GM19240 (cell line): Measurements from ENCODE around the gene DCBLD1.

Experiments
- DNase-seq: peaks from one replicate; pipeline ENCODE4 v3.0.0; 2011; ENCODE audit warnings: low spot score; ENCODE audit not compliant: insufficient read length

DCBLD1 gene

GRCh38 chr6:117530467-117531242 is 48.2 kb downstream of the DCBLD1 start:
- DNase-seq = no peak

- DNase-seq = no peak
These were observed 48.9 kb downstream of the DCBLD1 start for GRCh38 chr6:117531346-117531745.

DNA sequence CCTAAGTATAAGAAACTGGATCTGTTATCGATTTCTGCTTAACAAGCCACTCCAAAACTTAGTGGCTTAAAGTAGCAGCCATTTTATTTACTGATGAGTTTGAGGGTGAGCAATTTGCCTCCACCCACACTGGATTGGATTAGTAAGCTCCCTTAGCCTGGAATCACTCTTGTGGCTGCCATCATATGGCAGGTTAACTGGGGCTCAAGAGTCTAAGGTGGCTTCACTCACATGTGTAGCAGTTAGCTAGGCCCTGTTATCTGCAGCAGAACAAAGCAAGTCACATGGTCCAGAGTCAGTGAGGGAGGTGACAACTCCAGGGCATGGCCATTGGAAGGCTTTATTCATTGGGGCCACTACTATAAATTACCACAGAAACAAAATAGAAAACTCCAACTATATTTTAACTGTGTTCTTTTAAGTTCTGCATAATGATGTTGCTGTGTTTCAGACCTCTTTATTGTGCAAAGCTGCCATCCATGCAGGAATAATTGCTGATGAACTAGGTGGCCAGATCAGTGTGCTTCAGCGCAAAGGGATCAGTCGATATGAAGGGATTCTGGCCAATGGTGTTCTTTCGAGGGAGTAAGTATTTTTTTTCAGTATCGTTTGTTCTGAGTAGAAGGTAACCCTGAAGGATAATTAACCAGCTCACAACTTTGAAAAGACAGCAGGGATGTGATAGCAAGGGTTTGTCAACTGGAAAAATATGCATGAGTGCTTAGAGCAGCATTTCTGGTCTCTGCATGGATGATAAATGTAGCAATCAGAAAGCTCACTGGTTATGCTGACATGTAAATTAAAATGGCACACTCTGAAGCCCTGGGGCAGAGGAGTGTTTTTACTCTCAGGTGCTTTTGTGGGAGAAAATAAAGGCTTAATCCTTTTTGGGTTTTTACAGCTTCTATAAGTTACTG is 49.6 kb downstream of the DCBLD1 start:
- no peak for DNase-seq

DNA sequence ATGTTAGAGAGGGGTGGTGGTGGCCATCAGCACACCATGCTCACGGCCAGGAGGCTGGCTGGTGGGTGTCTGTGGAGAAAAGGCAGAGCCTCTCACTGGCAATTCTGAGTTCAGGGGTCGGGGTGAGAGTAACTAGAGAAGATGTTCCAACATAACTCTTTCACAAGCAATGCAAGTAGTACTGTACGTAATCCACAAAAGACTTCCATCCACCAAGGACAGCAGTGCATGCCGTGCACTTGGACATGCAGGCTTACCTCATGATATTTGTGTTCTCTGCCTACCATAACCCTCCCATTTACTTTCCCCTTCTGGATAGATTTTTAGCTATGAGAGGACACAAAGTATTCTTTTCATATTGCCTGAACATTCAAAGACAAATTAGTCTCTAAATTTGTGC is 51.3 kb downstream of the DCBLD1 start:
- DNase-seq = no peak

GRCh38 chr6:117534974-117535373 is 52.5 kb downstream of the DCBLD1 start:
- no peak for DNase-seq

GRCh38 chr6:117536317-117536716 is 53.8 kb downstream of the DCBLD1 start:
- no peak for DNase-seq

DNA sequence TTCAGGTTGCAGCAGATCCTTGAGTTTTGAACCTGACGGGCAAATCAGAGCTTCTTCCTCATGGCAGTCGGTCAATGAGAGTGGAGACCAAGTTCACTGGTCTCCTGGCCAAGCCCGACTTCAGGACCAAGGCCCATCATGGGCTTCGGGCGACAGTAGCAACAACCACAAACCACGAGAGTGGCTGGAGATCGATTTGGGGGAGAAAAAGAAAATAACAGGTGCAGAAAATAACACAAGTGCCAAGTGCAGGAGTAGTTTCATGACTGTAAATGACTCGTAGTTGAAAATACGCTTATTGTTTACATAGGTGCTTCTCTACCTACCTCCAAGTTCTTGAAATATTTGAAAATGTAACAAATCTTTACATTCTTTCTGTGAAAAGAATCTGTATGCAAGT is 56.1 kb downstream of the DCBLD1 start:
- no peak for DNase-seq

DNA sequence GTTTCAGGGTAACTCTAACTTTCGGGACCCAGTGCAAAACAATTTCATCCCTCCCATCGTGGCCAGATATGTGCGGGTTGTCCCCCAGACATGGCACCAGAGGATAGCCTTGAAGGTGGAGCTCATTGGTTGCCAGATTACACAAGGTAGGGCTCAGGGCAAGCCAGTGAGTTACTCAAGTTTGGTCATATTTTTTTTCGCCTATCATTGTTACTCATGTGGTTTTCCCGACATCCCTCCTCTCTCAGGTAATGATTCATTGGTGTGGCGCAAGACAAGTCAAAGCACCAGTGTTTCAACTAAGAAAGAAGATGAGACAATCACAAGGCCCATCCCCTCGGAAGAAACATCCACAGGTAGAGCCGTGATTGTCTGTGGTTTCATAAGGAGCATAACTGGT is 58.2 kb downstream of the DCBLD1 start:
- DNase-seq = no peak

DNA sequence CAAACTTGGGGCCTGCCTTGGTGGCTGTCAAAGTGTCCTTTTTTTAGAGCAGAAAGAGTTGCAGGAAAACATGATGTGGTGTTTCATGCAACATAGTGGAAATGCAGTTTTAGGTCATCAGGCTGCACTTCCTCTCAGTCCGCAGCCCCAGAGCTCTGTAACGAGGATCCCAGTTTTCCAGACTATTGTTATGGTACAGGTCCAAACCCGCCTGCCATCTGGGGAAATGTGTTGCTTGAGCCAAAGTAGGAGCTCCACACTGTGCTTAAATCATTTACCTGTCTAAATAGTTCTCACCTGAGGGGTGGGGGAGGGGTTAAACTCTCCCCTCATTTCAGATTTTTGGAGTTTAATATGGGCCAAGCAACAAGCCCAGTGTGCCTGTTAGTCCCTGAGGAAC is 60.0 kb downstream of the DCBLD1 start:
- DNase-seq = no peak

DNA sequence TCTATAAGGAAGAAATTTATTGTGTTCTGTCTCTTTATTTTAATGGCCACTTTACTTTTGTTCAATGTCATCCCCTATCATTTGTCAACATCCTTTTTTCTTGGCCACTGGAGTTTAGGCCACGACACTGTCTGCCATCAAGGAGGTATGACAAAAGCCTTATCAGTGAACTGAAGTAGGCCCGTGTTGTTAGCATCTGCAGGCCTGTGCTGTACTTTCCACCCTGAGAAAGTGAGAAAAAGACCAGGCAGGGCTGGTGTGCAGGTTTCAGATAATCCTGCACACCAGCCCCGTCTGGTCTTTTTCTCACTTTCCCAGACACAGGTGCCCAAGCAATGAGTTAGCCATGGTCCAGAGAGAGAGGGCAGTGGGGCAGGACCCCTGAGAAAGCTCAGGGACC is 62.2 kb downstream of the DCBLD1 start:
- no peak for DNase-seq

DNA sequence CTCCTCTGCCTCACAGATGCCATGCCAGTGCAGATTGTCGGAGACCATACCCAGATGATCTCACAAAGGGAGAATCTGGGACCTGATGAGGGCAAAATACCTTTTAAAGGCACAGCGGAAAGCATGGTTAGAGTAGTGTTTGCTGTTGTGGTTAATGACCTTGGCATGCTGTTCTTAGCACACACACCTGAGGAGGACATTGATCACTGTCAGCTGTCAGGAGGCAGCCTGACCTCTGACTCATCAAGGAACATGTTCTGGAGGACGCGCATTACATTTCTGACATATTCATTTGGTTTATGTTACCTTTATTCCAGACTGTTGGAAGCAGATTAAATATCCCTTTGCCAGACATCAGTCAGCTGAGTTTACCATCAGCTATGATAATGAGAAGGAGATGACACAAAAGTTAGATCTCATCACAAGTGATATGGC is 62.7 kb downstream of the DCBLD1 start:
- no peak for DNase-seq

GRCh38 chr6:117546674-117547073 is 64.2 kb downstream of the DCBLD1 start:
- DNase-seq = no peak

DNA sequence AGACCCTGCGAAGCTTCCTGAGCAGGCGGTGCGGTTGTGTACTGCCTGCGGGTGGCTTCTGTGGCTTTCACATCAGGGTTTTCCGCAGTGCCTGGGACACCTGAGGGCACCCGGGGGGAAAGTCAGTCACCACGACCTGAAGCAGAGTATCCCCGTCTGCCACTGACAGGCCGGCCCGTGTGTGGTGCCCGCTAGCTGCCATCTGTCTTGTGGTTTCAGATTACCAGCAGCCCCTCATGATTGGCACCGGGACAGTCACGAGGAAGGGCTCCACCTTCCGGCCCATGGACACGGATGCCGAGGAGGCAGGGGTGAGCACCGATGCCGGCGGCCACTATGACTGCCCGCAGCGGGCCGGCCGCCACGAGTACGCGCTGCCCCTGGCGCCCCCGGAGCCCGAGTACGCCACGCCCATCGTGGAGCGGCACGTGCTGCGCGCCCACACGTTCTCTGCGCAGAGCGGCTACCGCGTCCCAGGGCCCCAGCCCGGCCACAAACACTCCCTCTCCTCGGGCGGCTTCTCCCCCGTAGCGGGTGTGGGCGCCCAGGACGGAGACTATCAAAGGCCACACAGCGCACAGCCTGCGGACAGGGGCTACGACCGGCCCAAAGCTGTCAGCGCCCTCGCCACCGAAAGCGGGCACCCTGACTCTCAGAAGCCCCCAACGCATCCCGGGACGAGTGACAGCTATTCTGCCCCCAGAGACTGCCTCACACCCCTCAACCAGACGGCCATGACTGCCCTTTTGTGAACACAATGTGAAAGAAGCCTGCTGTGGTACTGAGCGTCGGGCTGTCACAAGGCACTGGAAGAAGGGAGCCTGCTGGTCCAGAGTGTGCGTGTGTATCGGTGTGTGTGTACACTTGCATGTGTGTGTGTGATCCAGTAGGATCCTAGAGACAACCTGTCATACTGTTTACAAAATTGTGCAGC is 65.5 kb downstream of the DCBLD1 start:
- DNase-seq = no peak

DNA sequence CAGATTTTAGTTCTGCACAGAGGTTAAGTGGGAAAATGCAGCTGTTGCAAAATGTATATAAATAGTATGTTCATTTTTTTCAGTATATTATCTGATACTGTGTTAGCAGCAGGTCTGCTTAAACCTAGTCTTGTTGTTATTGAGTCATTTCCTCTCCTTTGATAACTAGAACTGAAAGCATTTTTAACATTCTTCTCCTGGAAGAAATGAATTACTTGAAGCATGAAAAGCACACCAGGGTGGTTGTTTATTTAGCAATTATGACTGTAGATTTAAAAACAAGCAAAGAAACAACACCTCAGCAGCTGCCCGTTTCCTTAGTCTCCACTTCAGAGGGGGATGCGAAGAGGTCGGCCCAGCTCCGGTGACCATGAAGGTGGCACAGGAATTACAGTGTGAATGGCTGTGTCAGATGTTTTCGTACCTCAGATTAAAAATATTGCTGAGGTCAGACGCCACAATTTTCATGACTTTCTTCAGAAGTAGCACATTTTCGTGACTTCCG is 66.4 kb downstream of the DCBLD1 start:
- no peak for DNase-seq

DNA sequence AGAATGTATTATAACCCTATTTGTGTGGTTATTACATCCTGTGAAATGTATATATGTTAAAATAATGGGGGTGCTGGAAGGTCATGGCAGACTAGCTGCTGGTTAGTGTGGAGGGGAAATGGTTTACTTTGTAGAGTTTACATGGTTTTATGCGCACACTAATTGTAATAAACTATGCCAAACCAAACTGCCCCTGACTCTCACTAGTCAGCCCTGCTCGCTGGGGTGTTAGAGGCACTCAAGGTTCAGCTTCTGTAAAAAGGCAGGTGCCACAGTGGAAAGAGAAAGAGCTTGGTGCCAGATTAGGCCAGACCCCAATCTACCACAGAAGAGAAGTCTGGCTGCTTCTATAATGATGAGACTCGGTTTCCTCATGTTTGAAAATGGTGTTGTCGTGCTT is 67.1 kb downstream of the DCBLD1 start:
- no peak for DNase-seq

- DNase-seq = no peak
These were observed 67.7 kb downstream of the DCBLD1 start for GRCh38 chr6:117550078-117550600.

DNA sequence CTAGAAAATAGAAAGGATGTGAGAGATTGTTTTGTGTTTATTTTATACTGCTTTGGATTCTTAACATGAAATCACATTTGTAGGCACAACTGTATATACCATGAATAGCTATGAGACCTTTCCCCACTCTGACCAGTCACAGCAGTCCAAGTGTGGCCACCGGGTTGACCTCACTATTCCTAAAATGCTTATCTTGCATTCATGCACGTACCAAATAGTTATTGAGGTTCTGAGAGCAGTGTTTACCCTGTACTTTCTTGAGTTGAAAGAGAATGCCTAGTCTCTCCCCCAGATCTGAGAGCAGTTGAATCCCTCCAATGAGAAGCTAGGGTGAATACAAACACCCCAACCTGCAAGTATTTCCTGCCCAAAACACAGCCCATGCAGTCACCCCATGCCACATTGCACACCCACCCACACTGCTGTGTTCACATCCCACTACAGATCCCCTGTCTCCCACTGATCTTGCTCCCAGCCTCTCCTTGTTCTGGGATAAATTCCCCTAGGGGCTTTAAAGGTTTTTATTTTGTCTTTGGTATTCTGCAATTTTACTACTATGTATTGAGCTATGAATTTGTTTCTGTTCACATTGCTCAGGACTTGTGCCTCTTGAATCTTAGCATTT is 68.3 kb downstream of the DCBLD1 start:
- no peak for DNase-seq

DNA sequence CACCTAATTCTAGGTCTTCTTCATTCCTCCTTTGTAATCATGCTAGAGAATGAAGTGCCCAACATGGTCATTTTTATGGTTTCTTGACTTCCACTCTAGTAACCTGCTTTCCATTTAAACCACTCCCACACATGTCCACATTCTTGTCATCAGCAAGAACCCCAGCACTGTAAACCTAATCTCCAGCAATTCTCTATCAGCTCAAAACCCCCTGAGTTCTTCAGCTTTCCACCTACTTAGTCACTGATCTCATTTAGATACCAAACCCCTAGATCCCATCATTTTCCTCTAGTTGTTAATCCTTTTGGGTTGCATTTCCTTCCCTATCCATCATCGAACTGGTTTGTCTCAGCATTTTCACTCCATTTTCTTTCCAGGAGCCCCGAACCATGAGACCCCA is 70.1 kb downstream of the DCBLD1 start:
- no peak for DNase-seq

GRCh38 chr6:117553142-117553541 is 70.7 kb downstream of the DCBLD1 start:
- DNase-seq = no peak

- DNase-seq = no peak
These were observed 72.9 kb downstream of the DCBLD1 start for GRCh38 chr6:117555262-117555849.
